ENCODE data around the gene KIF2B. TPM values are rescaled to one million over a fixed set of nuclear protein-coding genes. Genes with fewer than 3 reads are reported as not detected.

KIF2B gene
- total and polyA plus RNA-seq, 4 donors = not detected

DNA sequence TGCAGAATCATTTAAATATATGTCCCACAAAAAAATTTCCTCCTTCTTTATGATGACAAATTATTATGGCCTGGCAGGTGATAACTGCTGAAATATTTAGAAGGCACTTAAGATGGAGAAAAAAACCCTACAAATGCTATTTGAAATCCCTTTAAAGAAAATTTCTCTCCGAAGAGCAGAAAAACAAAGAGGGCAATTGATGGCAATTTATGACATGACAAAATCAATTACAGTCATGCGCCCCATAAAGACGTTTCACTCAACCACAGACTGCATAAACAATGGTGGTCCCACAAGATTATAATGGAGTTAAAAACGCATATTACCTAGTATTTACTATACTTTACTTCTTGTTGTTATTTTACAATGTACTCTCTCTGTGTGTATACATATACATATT is 25.2 kb upstream of the KIF2B start:
- H3K36me3 ChIP-seq (ENCODE audit: control insufficient read depth in 4 of 4, insufficient read depth in 4 of 4, low read length in 4 of 4) = no peaks in the 10 kb centered on the region
- peaks cover 0 to 2% (median 0%) of the 10 kb centered on the region in 4 donors for H3K9me3 ChIP-seq (ENCODE audit: control insufficient read depth in 4 of 4, insufficient read depth in 3 of 4, low read length in 3 of 4)
- ATAC-seq (ENCODE audit: insufficient read depth, low FRiP score) (no peak), DNase-seq (no peak)
- no peak overlapping the region for H3K9ac ChIP-seq (ENCODE audit: insufficient read depth in 1 of 2, low read length in 2 of 2)
- no peak overlapping the region for H3K4me3 ChIP-seq
- H3K4me1 ChIP-seq (ENCODE audit: control insufficient read depth in 5 of 5, insufficient read depth in 5 of 5, low read length in 5 of 5) = no peaks in the 10 kb centered on the region
- TF ChIP-seq, protein P1, sequence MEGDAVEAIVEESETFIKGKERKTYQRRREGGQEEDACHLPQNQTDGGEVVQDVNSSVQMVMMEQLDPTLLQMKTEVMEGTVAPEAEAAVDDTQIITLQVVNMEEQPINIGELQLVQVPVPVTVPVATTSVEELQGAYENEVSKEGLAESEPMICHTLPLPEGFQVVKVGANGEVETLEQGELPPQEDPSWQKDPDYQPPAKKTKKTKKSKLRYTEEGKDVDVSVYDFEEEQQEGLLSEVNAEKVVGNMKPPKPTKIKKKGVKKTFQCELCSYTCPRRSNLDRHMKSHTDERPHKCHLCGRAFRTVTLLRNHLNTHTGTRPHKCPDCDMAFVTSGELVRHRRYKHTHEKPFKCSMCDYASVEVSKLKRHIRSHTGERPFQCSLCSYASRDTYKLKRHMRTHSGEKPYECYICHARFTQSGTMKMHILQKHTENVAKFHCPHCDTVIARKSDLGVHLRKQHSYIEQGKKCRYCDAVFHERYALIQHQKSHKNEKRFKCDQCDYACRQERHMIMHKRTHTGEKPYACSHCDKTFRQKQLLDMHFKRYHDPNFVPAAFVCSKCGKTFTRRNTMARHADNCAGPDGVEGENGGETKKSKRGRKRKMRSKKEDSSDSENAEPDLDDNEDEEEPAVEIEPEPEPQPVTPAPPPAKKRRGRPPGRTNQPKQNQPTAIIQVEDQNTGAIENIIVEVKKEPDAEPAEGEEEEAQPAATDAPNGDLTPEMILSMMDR (IDR thresholded peaks at IDR 0.05; ENCODE audit: control extremely low read depth, extremely low read depth) = no peak
- H3K27ac ChIP-seq (ENCODE audit: low read depth in 1 of 2, low read length in 1 of 2) = no peak overlapping the region
- no peaks in the 10 kb centered on the region for H3K27me3 ChIP-seq (ENCODE audit: control insufficient read depth in 3 of 3, insufficient read depth in 3 of 3, low read length in 2 of 3)
- WGBS, 2 donors = 61 to 66% methylated on average over 4 of the region's 4 CpGs

DNA sequence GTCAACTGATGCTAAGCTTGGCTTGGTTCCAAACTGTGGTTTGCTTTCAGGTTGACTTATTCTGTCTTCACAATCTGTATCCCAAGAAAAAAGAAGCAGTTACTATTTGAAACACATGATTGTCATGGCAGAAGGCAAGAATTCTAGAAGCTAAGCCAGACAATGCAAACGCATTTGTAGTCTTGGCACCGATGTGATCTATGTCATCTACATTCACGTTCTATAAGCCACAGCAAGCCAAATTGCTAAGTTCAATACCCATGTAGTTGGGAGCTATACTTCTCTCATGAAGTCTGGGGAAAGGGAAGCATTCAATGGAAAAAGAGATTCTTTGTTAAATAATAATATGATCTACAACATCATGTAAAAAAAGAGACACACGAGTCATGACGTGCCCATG is 18.3 kb upstream of the KIF2B start:
- Histone ChIP-seq H3K4me1 (ENCODE audit: control insufficient read depth in 5 of 5, insufficient read depth in 5 of 5, low read length in 5 of 5) (no peaks in the 10 kb centered on the region), H3K36me3 (ENCODE audit: control insufficient read depth in 4 of 4, insufficient read depth in 4 of 4, low read length in 4 of 4) (no peaks in the 10 kb centered on the region), H3K9ac (ENCODE audit: insufficient read depth in 1 of 2, low read length in 2 of 2) (no peak overlapping the region), H3K27ac (ENCODE audit: low read depth in 1 of 2, low read length in 1 of 2) (no peak overlapping the region), H3K27me3 (ENCODE audit: control insufficient read depth in 3 of 3, insufficient read depth in 3 of 3, low read length in 2 of 3) (no peaks in the 10 kb centered on the region), H3K4me3 (no peak overlapping the region), H3K9me3 (ENCODE audit: control insufficient read depth in 4 of 4, insufficient read depth in 3 of 4, low read length in 3 of 4) (no peaks in the 10 kb centered on the region)
- no peak for DNase-seq
- ATAC-seq (ENCODE audit: insufficient read depth, low FRiP score) = no peak
- WGBS, 2 donors = 88 to 93% methylated on average over 5 of the region's 5 CpGs
- TF ChIP-seq, protein P1 (IDR thresholded peaks at IDR 0.05; ENCODE audit: control extremely low read depth, extremely low read depth) = no peak

DNA sequence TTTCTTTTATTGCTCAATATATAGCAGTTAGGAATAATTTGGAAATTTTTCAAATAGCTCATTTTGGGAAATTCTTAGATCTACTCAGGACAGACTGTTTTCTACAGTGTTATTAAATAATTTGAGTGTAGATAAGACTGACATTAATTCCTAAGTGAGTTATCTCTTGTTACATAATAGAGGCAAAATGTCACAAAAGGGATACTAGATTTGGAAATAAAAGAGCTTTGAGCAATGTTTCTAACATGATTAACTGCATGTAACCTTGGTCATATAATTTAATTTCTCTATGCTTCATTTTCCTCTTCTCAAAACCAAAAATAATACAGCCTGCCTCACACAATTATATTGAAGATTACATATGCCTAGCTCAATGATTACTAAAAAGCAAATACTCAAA is 16.3 kb upstream of the KIF2B start:
- TF ChIP-seq, protein P1 (IDR thresholded peaks at IDR 0.05; ENCODE audit: control extremely low read depth, extremely low read depth) = no peak
- DNase-seq = no peak
- Histone ChIP-seq H3K9me3 (ENCODE audit: control insufficient read depth in 4 of 4, insufficient read depth in 3 of 4, low read length in 3 of 4) (no peaks in the 10 kb centered on the region), H3K4me1 (ENCODE audit: control insufficient read depth in 5 of 5, insufficient read depth in 5 of 5, low read length in 5 of 5) (no peaks in the 10 kb centered on the region), H3K4me3 (no peak overlapping the region), H3K9ac (ENCODE audit: insufficient read depth in 1 of 2, low read length in 2 of 2) (no peak overlapping the region), H3K27ac (ENCODE audit: low read depth in 1 of 2, low read length in 1 of 2) (no peak overlapping the region), H3K27me3 (ENCODE audit: control insufficient read depth in 3 of 3, insufficient read depth in 3 of 3, low read length in 2 of 3) (no peaks in the 10 kb centered on the region), H3K36me3 (ENCODE audit: control insufficient read depth in 4 of 4, insufficient read depth in 4 of 4, low read length in 4 of 4) (no peaks in the 10 kb centered on the region)
- ATAC-seq (ENCODE audit: insufficient read depth, low FRiP score) = no peak

DNA sequence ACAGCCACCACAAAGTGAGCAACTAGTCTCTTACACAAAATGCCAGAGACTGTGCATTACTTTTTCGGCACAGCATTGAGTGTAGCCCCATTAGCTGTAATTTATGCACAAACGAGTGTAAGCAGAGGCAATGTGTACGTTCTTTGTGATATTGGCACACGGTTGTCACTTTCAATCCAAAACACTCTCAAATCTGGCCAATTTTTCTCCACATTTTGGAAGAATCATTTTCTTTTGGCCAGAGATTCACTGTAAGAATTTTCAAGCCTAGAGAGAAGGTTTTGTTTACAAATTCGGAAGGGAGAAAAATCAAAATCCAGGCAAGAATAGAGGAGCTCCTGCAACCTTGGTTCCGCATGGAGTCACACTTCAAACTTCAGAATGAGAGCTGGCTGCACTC is 15.4 kb upstream of the KIF2B start:
- TF ChIP-seq, protein P1 (IDR thresholded peaks at IDR 0.05; ENCODE audit: control extremely low read depth, extremely low read depth) = no peak

More for the DNA sequence above, 15.4 kb upstream of the KIF2B start:
- Histone ChIP-seq H3K9me3 (ENCODE audit: control insufficient read depth in 4 of 4, insufficient read depth in 3 of 4, low read length in 3 of 4) (no peaks in the 10 kb centered on the region), H3K27me3 (ENCODE audit: control insufficient read depth in 3 of 3, insufficient read depth in 3 of 3, low read length in 2 of 3) (no peaks in the 10 kb centered on the region), H3K36me3 (ENCODE audit: control insufficient read depth in 4 of 4, insufficient read depth in 4 of 4, low read length in 4 of 4) (no peaks in the 10 kb centered on the region), H3K27ac (ENCODE audit: low read depth in 1 of 2, low read length in 1 of 2) (no peak overlapping the region), H3K4me1 (ENCODE audit: control insufficient read depth in 5 of 5, insufficient read depth in 5 of 5, low read length in 5 of 5) (no peaks in the 10 kb centered on the region), H3K4me3 (no peak overlapping the region), H3K9ac (ENCODE audit: insufficient read depth in 1 of 2, low read length in 2 of 2) (no peak overlapping the region)
- no peak for ATAC-seq (ENCODE audit: insufficient read depth, low FRiP score)
- WGBS, 2 donors = 81 to 83% methylated on average over 6 of the region's 6 CpGs
- no peak for DNase-seq
